H1 (cell line): ENCODE measurements around the gene CD38. TPM values are rescaled to one million over a fixed set of nuclear protein-coding genes. Genes with fewer than 3 reads are reported as not detected.

Source experiments
- CTCF ChIA-PET: fragments of 300-600 bp; sonication (Branson Sonifier 250); formaldehyde crosslinking; loops from one replicate; lab custom pipeline; 2021; ENCODE audit not compliant: partially characterized antibody; lab: Charles Lee
- POLR2A ChIA-PET: fragments of 300-600 bp; sonication (Branson Sonifier 250); formaldehyde crosslinking; loops from one replicate; lab custom pipeline; 2021; ENCODE audit warnings: inconsistent platforms; ENCODE audit not compliant: partially characterized antibody; lab: Charles Lee
- DNase-seq, 2 experiments: peaks; one replicate each; pipeline versions ENCODE4 v3.0.0 to v3.0.0-alpha.2; 2010 to 2022; ENCODE audit warnings: low spot score in 2 of 2, low read depth in 1 of 2, mixed read lengths in 1 of 2
- FAIRE-seq: peaks from 2 replicates; lab custom pipeline; 2011; peaks lifted over from hg19 to GRCh38; lab: Jason Lieb, UNC
- H2AFZ ChIP-seq: 2 replicates; pipeline ENCODE4 v1.8.1; 2012; ENCODE audit warnings: low read length, inconsistent platforms
- H2AK5ac ChIP-seq: 2 replicates; pipeline ENCODE4 v1.6.1; 2013; ENCODE audit warnings: low read depth, low read length
- H2BK120ac ChIP-seq: replicated peaks from 2 replicates; pipeline ENCODE3; 2013; ENCODE audit warnings: low read depth, low read length, inconsistent platforms
- H2BK12ac ChIP-seq: 2 replicates; pipeline ENCODE4 v1.6.1; 2013; ENCODE audit warnings: low read depth, low read length
- H2BK15ac ChIP-seq: 2 replicates; pipeline ENCODE4 v1.6.1; 2013; ENCODE audit warnings: low read length
- H2BK20ac ChIP-seq: 2 replicates; pipeline ENCODE4 v1.6.1; 2013; ENCODE audit warnings: low read length
- H2BK5ac ChIP-seq: 2 replicates; pipeline ENCODE4 v1.6.1; 2013; ENCODE audit warnings: low read depth, low read length
- H3K14ac ChIP-seq: 2 replicates; pipeline ENCODE4 v1.6.1; 2013; ENCODE audit warnings: inconsistent platforms; ENCODE audit not compliant: insufficient read length
- H3K18ac ChIP-seq: 2 replicates; pipeline ENCODE4 v1.6.1; 2013; ENCODE audit warnings: low read length; ENCODE audit errors: extremely low read depth
- H3K23ac ChIP-seq: 2 replicates; pipeline ENCODE4 v1.6.1; 2013; ENCODE audit warnings: inconsistent platforms; ENCODE audit not compliant: insufficient read length
- H3K23me2 ChIP-seq: 2 replicates; pipeline ENCODE4 v1.6.1; 2013; ENCODE audit warnings: low read depth, low read length
- H3K27ac ChIP-seq: 2 replicates; pipeline ENCODE4 v1.6.1; 2011; ENCODE audit warnings: low read depth, low read length, inconsistent platforms
- H3K27me3 ChIP-seq, 4 experiments: replicated peaks in 1 of 4; 1 replicate in 1 of 4; 2 replicates in 3 of 4; pipeline versions ENCODE4 v1.6.1 to v1.8.1; 2011 to 2013; ENCODE audit warnings: low read length in 3 of 4, mild to moderate bottlenecking in 3 of 4, inconsistent platforms in 2 of 4, mixed read lengths in 2 of 4, moderate library complexity in 1 of 4; ENCODE audit not compliant: control insufficient read depth in 3 of 4, insufficient read depth in 3 of 4; ENCODE audit errors: extremely low read depth in 1 of 4
- H3K36me3 ChIP-seq, 4 experiments: 2 replicates each; pipeline versions ENCODE4 v1.6.1 to v1.8.1; 2011 to 2013; ENCODE audit warnings: mild to moderate bottlenecking in 4 of 4, low read length in 3 of 4, moderate library complexity in 2 of 4, control low read depth in 1 of 4, inconsistent platforms in 1 of 4; ENCODE audit not compliant: insufficient read depth in 4 of 4, control insufficient read depth in 2 of 4
- H3K4ac ChIP-seq: replicated peaks from 2 replicates; pipeline ENCODE3; 2013; ENCODE audit warnings: low read length, low read depth, mixed read lengths, inconsistent platforms; ENCODE audit not compliant: insufficient read length
- H3K4me1 ChIP-seq, 4 experiments: replicated peaks in 1 of 4; 1 replicate in 1 of 4; 2 replicates in 3 of 4; pipeline versions ENCODE4 v1.6.1 to v1.8.1; 2011 to 2013; ENCODE audit warnings: low read length in 3 of 4, inconsistent platforms in 2 of 4, mixed read lengths in 1 of 4; ENCODE audit not compliant: insufficient read depth in 4 of 4, control insufficient read depth in 3 of 4
- H3K4me2 ChIP-seq, 2 experiments: 2 replicates each; pipeline versions ENCODE4 v1.6.1 to v1.8.1; 2011 to 2013; ENCODE audit warnings: low read depth in 2 of 2, low read length in 2 of 2, control low read depth in 1 of 2, inconsistent platforms in 1 of 2, mild to moderate bottlenecking in 1 of 2; ENCODE audit not compliant: insufficient read depth in 1 of 2
- H3K4me3 ChIP-seq, 4 experiments: fragments of 200-600, 300-600 bp in 1 of 4; sonication (generic), shearing (Covaris generic), sonication (Bioruptor Twin) in 1 of 4; 2 replicates each; pipeline versions ENCODE4 v1.5.1 to v1.8.1; 2011 to 2016; ENCODE audit warnings: low read length in 4 of 4, low read depth in 3 of 4, control low read depth in 2 of 4, inconsistent platforms in 2 of 4, mild to moderate bottlenecking in 2 of 4, mixed read lengths in 1 of 4, moderate library complexity in 1 of 4; ENCODE audit not compliant: insufficient read depth in 2 of 4; ENCODE audit errors: extremely low read depth in 1 of 4
- H3K56ac ChIP-seq: replicated peaks from 2 replicates; pipeline ENCODE3; 2013; ENCODE audit warnings: low read depth, mild to moderate bottlenecking, mixed read lengths, low read length, inconsistent platforms; ENCODE audit not compliant: insufficient read length
- H3K79me1 ChIP-seq: 2 replicates; pipeline ENCODE4 v1.6.1; 2013; ENCODE audit warnings: low read depth, low read length, control low read depth
- H3K79me2 ChIP-seq, 2 experiments: 2 replicates each; pipeline versions ENCODE4 v1.6.1 to v1.8.1; 2012 to 2013; ENCODE audit warnings: low read length in 2 of 2, mild to moderate bottlenecking in 2 of 2, inconsistent platforms in 1 of 2; ENCODE audit not compliant: insufficient read depth in 2 of 2, control insufficient read depth in 1 of 2
- H3K9ac ChIP-seq, 4 experiments: replicated peaks in 1 of 4; 1 replicate in 1 of 4; 2 replicates in 3 of 4; pipeline versions ENCODE4 v1.6.1 to v1.8.1; 2011 to 2013; ENCODE audit warnings: low read depth in 3 of 4, low read length in 3 of 4, control low read depth in 2 of 4, mild to moderate bottlenecking in 2 of 4, moderate library complexity in 2 of 4, inconsistent platforms in 1 of 4; ENCODE audit errors: extremely low read depth in 1 of 4
- H3K9me3 ChIP-seq, 2 experiments: 2 replicates each; pipeline versions ENCODE4 v1.6.1 to v1.8.1; 2012 to 2013; ENCODE audit warnings: mild to moderate bottlenecking in 2 of 2, moderate library complexity in 2 of 2, control low read depth in 1 of 2, inconsistent platforms in 1 of 2, low read depth in 1 of 2, low read length in 1 of 2, mixed read lengths in 1 of 2; ENCODE audit not compliant: insufficient read depth in 2 of 2
- H4K20me1 ChIP-seq, 2 experiments: replicated peaks in 1 of 2; 2 replicates each; pipeline versions ENCODE3 to v1.8.1; 2011 to 2013; ENCODE audit warnings: inconsistent platforms in 2 of 2, low read length in 2 of 2, mild to moderate bottlenecking in 1 of 2; ENCODE audit not compliant: insufficient read depth in 2 of 2, control insufficient read depth in 1 of 2
- H4K5ac ChIP-seq: 2 replicates; pipeline ENCODE4 v1.6.1; 2013; ENCODE audit warnings: low read length, low read depth, mixed read lengths, inconsistent platforms; ENCODE audit not compliant: insufficient read length
- H4K8ac ChIP-seq: 2 replicates; pipeline ENCODE4 v1.8.0; 2013; ENCODE audit warnings: mild to moderate bottlenecking, moderate library complexity, low read length, inconsistent platforms; ENCODE audit not compliant: insufficient read depth; ENCODE audit errors: extremely low read depth
- H4K91ac ChIP-seq: replicated peaks from 2 replicates; pipeline ENCODE3; 2013; ENCODE audit warnings: low read length, mixed read lengths, inconsistent platforms; ENCODE audit not compliant: insufficient read length
- NANOG ChIP-seq: IDR thresholded peaks from 2 replicates; pipeline ENCODE4 v1.6.1; 2011; ENCODE audit warnings: low read length, low read depth, mild to moderate bottlenecking, inconsistent platforms; ENCODE audit not compliant: insufficient read depth, poor library complexity, severe bottlenecking
- SP2 ChIP-seq: IDR thresholded peaks from 2 replicates; pipeline ENCODE4 v1.6.1; 2012; ENCODE audit warnings: mild to moderate bottlenecking, low read length, inconsistent platforms
- TAF7 ChIP-seq: optimal IDR thresholded peaks from 2 replicates; pipeline ENCODE3; 2011; ENCODE audit warnings: low read depth, mild to moderate bottlenecking, inconsistent platforms, low read length, moderate library complexity, borderline replicate concordance
- WGBS, 2 experiments: shearing (Covaris generic) in 1 of 2; methylation state at CpG; one replicate each; pipeline versions ENCODE4 v1.1.6 to v1.1.7; 2013 to 2015; ENCODE audit warnings: low lambda C conversion rate in 2 of 2, mixed read lengths in 2 of 2, inconsistent platforms in 1 of 2, low coverage in 1 of 2, missing lambda C conversion rate in 1 of 2; ENCODE audit not compliant: insufficient replicate concordance in 2 of 2, insufficient coverage in 1 of 2, insufficient read length in 1 of 2; ENCODE audit errors: extremely low coverage in 1 of 2, missing lambda C conversion rate in 1 of 2; 5-methylcytosine and 5-hydroxymethylcytosine counted together
- polyA plus RNA-seq, 7 experiments: library from polyadenylated mRNA; depleted of rRNA in 3 of 7; stranded (reverse) in 5 of 7; unstranded in 2 of 7; fragments of >200 nt in 5 of 7; fragments of 200-250 nt in 2 of 7; gene quantifications; 1 replicate in 5 of 7; 2 replicates in 1 of 7; 4 replicates in 1 of 7; pipeline versions ENCODE4 v1.2.1 to v1.2.3, GENCODE V29; 2011 to 2013; ENCODE audit warnings: missing spikeins in 2 of 7, mixed read lengths in 2 of 7
- total RNA-seq: library from RNA; stranded (reverse); fragmentation: NEBNext Ultra II Directional; extraction: Animal tissue kit (Norgen Biotek cat#: 25700); gene quantifications from 2 replicates; pipeline ENCODE4 v1.2.1, GENCODE V29; 2021

CD38 gene
- total and polyA plus RNA-seq, 2 of the 8 experiments (the other 6 are each of a cell fraction or from before 2014, with no cell fraction given) = 0.14 to 0.24 TPM

DNA sequence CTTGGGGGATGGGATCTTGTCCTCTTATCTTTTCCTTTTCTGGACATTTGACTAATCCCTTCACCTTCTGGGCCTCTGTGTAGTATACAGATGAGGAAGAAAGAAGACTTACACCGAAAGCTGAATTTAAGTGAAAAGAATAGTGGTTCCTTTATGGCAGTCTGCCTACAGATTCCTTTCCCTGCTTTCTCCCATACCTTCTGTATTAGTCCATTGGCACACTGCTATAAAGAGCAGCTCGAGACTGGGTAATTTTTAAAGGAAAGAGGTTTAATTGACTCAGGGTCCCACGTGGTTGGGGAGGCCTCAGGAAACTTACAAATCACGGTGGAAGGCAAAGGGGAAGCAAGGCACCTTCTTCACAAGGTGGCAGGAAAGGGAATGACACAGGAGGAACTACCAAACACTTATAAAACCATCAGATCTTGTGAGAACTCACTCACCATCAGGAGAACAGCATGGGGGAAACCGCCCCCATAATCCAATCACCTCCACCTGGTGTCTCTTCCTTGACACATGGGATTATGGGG, 34.0 kb upstream of the CD38 start:
- FAIRE-seq (no peak), DNase-seq (no peak)
- Histone ChIP-seq H3K36me3 (no peaks in the 10 kb centered on the region), H2BK20ac (no peak overlapping the region), H3K79me1 (no peaks in the 10 kb centered on the region), H3K4me3 (no peak overlapping the region), H2BK12ac (no peak overlapping the region), H3K4me1 (no peaks in the 10 kb centered on the region), H2BK5ac (no peak overlapping the region), H4K5ac (no peak overlapping the region), H2BK15ac (no peak overlapping the region), H3K23me2 (no peaks in the 10 kb centered on the region; the same call in 1 of the 2 replicates), H4K91ac (no peak overlapping the region), H3K9me3 (no peaks in the 10 kb centered on the region), H4K20me1 (no peaks in the 10 kb centered on the region), H3K79me2 (no peaks in the 10 kb centered on the region), H3K4ac (no peak overlapping the region), H3K4me2 (no peak overlapping the region), H3K14ac (no peak overlapping the region), H3K9ac (no peak overlapping the region), H3K23ac (no peak overlapping the region), H2AK5ac (no peak overlapping the region), H3K56ac (no peak overlapping the region), H3K27ac (no peak overlapping the region), H2AFZ (no peak overlapping the region), H4K8ac (no peak overlapping the region), H2BK120ac (no peak overlapping the region), H3K27me3 (peaks cover 0 to 1% (median 0%) of the 10 kb centered on the region in 4 experiments; a peak in 1 of 7 replicates), H3K18ac (no peak overlapping the region)
- ChIA-PET POLR2A (no interaction called here), CTCF (interaction anchor here (1.4 to 1.7 kb wide), 2 partner anchors 9 to 212 kb away, joined by 4 to 5 read pairs; no protein-coding TSS in a partner anchor)
- 63% methylated on average over 5 of the region's 5 CpGs; no CpG with 5 or more reads in 1 of the 2 experiments for WGBS, 2 experiments
- TF ChIP-seq TAF7 = no peak
- no peak for TF ChIP-seq SP2
- no peak for TF ChIP-seq NANOG
